GM12864 (cell line): ENCODE measurements around the gene ATN1.

Source experiments
- DNase-seq: peaks from one replicate; pipeline ENCODE4 v3.0.0-alpha.2; 2011; ENCODE audit warnings: low read depth
- H3K4me3 ChIP-seq: 2 replicates; pipeline ENCODE4 v1.5.1; 2011; ENCODE audit warnings: mild to moderate bottlenecking, low read depth, low read length, control low read depth
- TF ChIP-seq, protein P1 (sequence below): IDR thresholded peaks from 2 replicates; pipeline ENCODE4 v1.5.1; 2011; ENCODE audit warnings: low read depth, mild to moderate bottlenecking, moderate library complexity, low read length, control low read depth, inconsistent platforms; ENCODE audit errors: missing control alignments

Gene ATN1

DNA sequence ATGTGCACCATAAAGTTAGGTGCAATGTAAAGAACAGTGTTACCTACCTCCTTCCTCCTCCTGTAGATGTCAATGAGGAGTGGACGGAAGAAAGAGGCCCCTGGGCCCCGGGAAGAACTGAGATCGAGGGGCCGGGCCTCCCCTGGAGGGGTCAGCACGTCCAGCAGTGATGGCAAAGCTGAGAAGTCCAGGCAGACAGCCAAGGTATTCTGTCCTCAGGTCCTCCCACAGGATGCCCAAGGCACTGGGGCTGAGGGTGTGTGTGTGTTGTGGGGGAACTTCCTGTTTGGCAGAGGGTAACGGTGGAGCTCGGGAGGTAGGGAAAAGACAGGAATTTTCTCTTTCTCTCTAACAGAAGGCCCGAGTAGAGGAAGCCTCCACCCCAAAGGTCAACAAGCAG, 6.4 kb downstream of the ATN1 start:
- no peak for DNase-seq
- TF ChIP-seq, protein P1, sequence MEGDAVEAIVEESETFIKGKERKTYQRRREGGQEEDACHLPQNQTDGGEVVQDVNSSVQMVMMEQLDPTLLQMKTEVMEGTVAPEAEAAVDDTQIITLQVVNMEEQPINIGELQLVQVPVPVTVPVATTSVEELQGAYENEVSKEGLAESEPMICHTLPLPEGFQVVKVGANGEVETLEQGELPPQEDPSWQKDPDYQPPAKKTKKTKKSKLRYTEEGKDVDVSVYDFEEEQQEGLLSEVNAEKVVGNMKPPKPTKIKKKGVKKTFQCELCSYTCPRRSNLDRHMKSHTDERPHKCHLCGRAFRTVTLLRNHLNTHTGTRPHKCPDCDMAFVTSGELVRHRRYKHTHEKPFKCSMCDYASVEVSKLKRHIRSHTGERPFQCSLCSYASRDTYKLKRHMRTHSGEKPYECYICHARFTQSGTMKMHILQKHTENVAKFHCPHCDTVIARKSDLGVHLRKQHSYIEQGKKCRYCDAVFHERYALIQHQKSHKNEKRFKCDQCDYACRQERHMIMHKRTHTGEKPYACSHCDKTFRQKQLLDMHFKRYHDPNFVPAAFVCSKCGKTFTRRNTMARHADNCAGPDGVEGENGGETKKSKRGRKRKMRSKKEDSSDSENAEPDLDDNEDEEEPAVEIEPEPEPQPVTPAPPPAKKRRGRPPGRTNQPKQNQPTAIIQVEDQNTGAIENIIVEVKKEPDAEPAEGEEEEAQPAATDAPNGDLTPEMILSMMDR: no peak
- H3K4me3 ChIP-seq: no peak overlapping the region

DNA sequence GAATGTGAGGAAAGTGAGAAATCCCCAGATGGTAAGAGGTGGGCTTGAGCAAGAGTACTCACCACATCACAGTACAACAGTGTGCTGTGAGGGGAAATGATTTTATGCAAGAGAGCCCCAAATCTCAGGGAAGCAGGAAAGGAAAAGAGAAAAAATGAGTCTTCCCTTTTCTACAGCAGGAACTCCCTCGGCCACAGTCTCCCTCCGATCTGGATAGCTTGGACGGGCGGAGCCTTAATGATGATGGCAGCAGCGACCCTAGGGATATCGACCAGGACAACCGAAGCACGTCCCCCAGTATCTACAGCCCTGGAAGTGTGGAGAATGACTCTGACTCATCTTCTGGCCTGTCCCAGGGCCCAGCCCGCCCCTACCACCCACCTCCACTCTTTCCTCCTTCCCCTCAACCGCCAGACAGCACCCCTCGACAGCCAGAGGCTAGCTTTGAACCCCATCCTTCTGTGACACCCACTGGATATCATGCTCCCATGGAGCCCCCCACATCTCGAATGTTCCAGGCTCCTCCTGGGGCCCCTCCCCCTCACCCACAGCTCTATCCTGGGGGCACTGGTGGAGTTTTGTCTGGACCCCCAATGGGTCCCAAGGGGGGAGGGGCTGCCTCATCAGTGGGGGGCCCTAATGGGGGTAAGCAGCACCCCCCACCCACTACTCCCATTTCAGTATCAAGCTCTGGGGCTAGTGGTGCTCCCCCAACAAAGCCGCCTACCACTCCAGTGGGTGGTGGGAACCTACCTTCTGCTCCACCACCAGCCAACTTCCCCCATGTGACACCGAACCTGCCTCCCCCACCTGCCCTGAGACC, 7.8 kb downstream of the ATN1 start:
- DNase-seq: no peak
- peak overlapping the region; percentile 82 for H3K4me3 ChIP-seq

DNA sequence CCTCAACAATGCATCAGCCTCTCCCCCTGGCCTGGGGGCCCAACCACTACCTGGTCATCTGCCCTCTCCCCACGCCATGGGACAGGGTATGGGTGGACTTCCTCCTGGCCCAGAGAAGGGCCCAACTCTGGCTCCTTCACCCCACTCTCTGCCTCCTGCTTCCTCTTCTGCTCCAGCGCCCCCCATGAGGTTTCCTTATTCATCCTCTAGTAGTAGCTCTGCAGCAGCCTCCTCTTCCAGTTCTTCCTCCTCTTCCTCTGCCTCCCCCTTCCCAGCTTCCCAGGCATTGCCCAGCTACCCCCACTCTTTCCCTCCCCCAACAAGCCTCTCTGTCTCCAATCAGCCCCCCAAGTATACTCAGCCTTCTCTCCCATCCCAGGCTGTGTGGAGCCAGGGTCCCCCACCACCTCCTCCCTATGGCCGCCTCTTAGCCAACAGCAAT, 8.5 kb downstream of the ATN1 start:
- DNase-seq: no peak
- H3K4me3 ChIP-seq: peak overlapping the region; percentile 82
- TF ChIP-seq, protein P1: no peak

More for the DNA sequence above, 7.8 kb downstream of the ATN1 start:
- TF ChIP-seq, protein P1: no peak

DNA sequence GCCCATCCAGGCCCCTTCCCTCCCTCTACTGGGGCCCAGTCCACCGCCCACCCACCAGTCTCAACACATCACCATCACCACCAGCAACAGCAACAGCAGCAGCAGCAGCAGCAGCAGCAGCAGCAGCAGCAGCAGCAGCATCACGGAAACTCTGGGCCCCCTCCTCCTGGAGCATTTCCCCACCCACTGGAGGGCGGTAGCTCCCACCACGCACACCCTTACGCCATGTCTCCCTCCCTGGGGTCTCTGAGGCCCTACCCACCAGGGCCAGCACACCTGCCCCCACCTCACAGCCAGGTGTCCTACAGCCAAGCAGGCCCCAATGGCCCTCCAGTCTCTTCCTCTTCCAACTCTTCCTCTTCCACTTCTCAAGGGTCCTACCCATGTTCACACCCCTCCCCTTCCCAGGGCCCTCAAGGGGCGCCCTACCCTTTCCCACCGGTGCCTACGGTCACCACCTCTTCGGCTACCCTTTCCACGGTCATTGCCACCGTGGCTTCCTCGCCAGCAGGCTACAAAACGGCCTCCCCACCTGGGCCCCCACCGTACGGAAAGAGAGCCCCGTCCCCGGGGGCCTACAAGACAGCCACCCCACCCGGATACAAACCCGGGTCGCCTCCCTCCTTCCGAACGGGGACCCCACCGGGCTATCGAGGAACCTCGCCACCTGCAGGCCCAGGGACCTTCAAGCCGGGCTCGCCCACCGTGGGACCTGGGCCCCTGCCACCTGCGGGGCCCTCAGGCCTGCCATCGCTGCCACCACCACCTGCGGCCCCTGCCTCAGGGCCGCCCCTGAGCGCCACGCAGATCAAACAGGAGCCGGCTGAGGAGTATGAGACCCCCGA, 9.1 kb downstream of the ATN1 start:
- H3K4me3 ChIP-seq: peak overlapping the region; percentile 82
- TF ChIP-seq, protein P1: no peak
- DNase-seq: no peak

DNA sequence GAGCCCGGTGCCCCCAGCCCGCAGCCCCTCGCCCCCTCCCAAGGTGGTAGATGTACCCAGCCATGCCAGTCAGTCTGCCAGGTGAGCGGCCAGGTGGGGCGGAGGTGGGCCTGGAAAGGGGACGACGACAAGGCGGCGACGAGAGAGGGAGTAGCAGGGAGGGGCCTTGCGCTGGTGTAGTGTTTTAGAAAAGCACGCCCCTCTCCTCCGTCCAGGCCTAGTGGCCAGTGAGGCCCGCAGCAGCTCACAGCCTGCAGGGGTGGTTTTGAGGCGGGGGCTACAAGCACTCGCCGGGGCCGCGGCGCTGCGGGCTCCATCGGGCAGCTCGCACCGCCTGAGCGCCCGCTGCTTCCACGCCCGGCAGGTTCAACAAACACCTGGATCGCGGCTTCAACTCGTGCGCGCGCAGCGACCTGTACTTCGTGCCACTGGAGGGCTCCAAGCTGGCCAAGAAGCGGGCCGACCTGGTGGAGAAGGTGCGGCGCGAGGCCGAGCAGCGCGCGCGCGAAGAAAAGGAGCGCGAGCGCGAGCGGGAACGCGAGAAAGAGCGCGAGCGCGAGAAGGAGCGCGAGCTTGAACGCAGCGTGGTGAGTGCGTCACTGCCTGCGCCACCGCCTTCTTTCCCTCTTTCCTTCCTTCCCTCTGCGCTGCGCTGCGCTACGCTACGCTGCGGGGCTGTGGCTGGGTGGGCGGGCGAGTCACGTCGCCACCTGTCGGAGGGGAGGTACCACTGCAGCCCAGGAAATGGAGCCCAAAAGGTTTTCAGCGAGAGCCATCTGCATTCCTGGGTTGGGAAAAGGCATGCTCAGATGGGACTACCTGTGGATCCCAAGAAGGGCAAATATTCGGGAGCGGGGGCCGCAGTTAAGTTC, 10.0 kb downstream of the ATN1 start:
- peak; percentile 87 for DNase-seq
- peak overlapping the region; percentile 82 for H3K4me3 ChIP-seq

More for the DNA sequence above, 10.0 kb downstream of the ATN1 start:
- TF ChIP-seq, protein P1: peak; percentile 94
